MG63 (cell line): ENCODE data around the gene MYH10. TPM values are rescaled to one million over a fixed set of nuclear protein-coding genes. Genes with fewer than 3 reads are reported as not detected.

Experiments used
- DNase-seq: peaks from one replicate; pipeline ENCODE4 v3.0.0-alpha.2; 2020
- H3K27me3 ChIP-seq: fragments of 250-450 bp; sonication (Bioruptor Pico); 2 replicates; pipeline ENCODE4 v1.5.1; 2020; ENCODE audit warnings: mild to moderate bottlenecking, moderate library complexity
- H3K36me3 ChIP-seq: fragments of 250-450 bp; sonication (Bioruptor Pico); 2 replicates; pipeline ENCODE4 v1.5.1; 2020; ENCODE audit warnings: mild to moderate bottlenecking, moderate library complexity
- H3K4me3 ChIP-seq: fragments of 250-450 bp; sonication (Bioruptor Pico); 2 replicates; pipeline ENCODE4 v1.5.1; 2020; ENCODE audit warnings: mild to moderate bottlenecking, moderate library complexity
- H3K9me3 ChIP-seq: fragments of 250-450 bp; sonication (Bioruptor Pico); 2 replicates; pipeline ENCODE4 v1.5.1; 2020; ENCODE audit warnings: mild to moderate bottlenecking, moderate library complexity
- total RNA-seq: library from RNA; depleted of rRNA; stranded (reverse); fragments of >200 nt; shearing (Covaris generic); gene quantifications from 2 replicates; pipeline ENCODE4 v1.2.3, GENCODE V29; 2014; ENCODE audit warnings: low replicate concordance

MYH10 gene
- total RNA-seq, 1 experiment from 2014 or later: 24.3 TPM

GRCh38 chr17:8466873-8467272, 163.7 kb downstream of the MYH10 start:
- no peaks in the 10 kb centered on the region for H3K9me3 ChIP-seq
- H3K4me3 ChIP-seq: no peak overlapping the region
- H3K36me3 ChIP-seq: peaks cover 89% of the 10 kb centered on the region
- no peak for DNase-seq
- no peaks in the 10 kb centered on the region for H3K27me3 ChIP-seq

GRCh38 chr17:8466456-8466855, 164.1 kb downstream of the MYH10 start:
- H3K36me3 ChIP-seq: peaks cover 89% of the 10 kb centered on the region
- H3K4me3 ChIP-seq: no peak overlapping the region
- H3K27me3 ChIP-seq: no peaks in the 10 kb centered on the region
- H3K9me3 ChIP-seq: no peaks in the 10 kb centered on the region
- DNase-seq: no peak

- DNase-seq: no peak
- no peaks in the 10 kb centered on the region for H3K27me3 ChIP-seq
- H3K36me3 ChIP-seq: peaks cover 89% of the 10 kb centered on the region
- H3K4me3 ChIP-seq: no peak overlapping the region
- no peaks in the 10 kb centered on the region for H3K9me3 ChIP-seq
Observed at GRCh38 chr17:8465759-8466158, 164.8 kb downstream of the MYH10 start.

GRCh38 chr17:8465356-8465755, 165.2 kb downstream of the MYH10 start:
- no peak for DNase-seq
- H3K27me3 ChIP-seq: no peaks in the 10 kb centered on the region
- H3K36me3 ChIP-seq: peaks cover 89% of the 10 kb centered on the region
- no peaks in the 10 kb centered on the region for H3K9me3 ChIP-seq
- H3K4me3 ChIP-seq: no peak overlapping the region

- no peaks in the 10 kb centered on the region for H3K9me3 ChIP-seq
- no peaks in the 10 kb centered on the region for H3K27me3 ChIP-seq
- H3K4me3 ChIP-seq: no peak overlapping the region
- no peak for DNase-seq
- H3K36me3 ChIP-seq: peaks cover 90% of the 10 kb centered on the region
Observed at GRCh38 chr17:8464941-8465340, 165.6 kb downstream of the MYH10 start.

GRCh38 chr17:8463099-8463498, 167.4 kb downstream of the MYH10 start:
- no peak for DNase-seq
- no peaks in the 10 kb centered on the region for H3K27me3 ChIP-seq
- peaks cover 94% of the 10 kb centered on the region for H3K36me3 ChIP-seq
- H3K4me3 ChIP-seq: no peak overlapping the region
- no peaks in the 10 kb centered on the region for H3K9me3 ChIP-seq

GRCh38 chr17:8462564-8462963, 168.0 kb downstream of the MYH10 start:
- Histone ChIP-seq H3K27me3 (no peaks in the 10 kb centered on the region), H3K4me3 (no peak overlapping the region), H3K9me3 (no peaks in the 10 kb centered on the region), H3K36me3 (peaks cover 92% of the 10 kb centered on the region)
- no peak for DNase-seq

GRCh38 chr17:8459831-8460230, 170.7 kb downstream of the MYH10 start:
- DNase-seq: no peak
- no peak overlapping the region for H3K4me3 ChIP-seq
- no peaks in the 10 kb centered on the region for H3K27me3 ChIP-seq
- H3K9me3 ChIP-seq: no peaks in the 10 kb centered on the region
- peaks cover 93% of the 10 kb centered on the region for H3K36me3 ChIP-seq

- peaks cover 93% of the 10 kb centered on the region for H3K36me3 ChIP-seq
- H3K27me3 ChIP-seq: no peaks in the 10 kb centered on the region
- DNase-seq: no peak
- no peaks in the 10 kb centered on the region for H3K9me3 ChIP-seq
- H3K4me3 ChIP-seq: no peak overlapping the region
Observed at GRCh38 chr17:8459107-8459506, 171.4 kb downstream of the MYH10 start.

- Histone ChIP-seq H3K27me3 (no peaks in the 10 kb centered on the region), H3K9me3 (no peaks in the 10 kb centered on the region), H3K36me3 (peaks cover 89% of the 10 kb centered on the region), H3K4me3 (no peak overlapping the region)
- DNase-seq: no peak
Observed at GRCh38 chr17:8458128-8458527, 172.4 kb downstream of the MYH10 start.

- peaks cover 85% of the 10 kb centered on the region for H3K36me3 ChIP-seq
- no peaks in the 10 kb centered on the region for H3K9me3 ChIP-seq
- H3K27me3 ChIP-seq: no peaks in the 10 kb centered on the region
- no peak overlapping the region for H3K4me3 ChIP-seq
- no peak for DNase-seq
Observed at GRCh38 chr17:8455665-8456209, 174.8 kb downstream of the MYH10 start.

GRCh38 chr17:8453326-8453725, 177.2 kb downstream of the MYH10 start:
- DNase-seq: no peak
- Histone ChIP-seq H3K9me3 (no peaks in the 10 kb centered on the region), H3K36me3 (peaks cover 83% of the 10 kb centered on the region)

GRCh38 chr17:8451933-8452614, 178.5 kb downstream of the MYH10 start:
- Histone ChIP-seq H3K4me3 (no peak overlapping the region), H3K36me3 (peaks cover 84% of the 10 kb centered on the region), H3K27me3 (no peaks in the 10 kb centered on the region), H3K9me3 (no peaks in the 10 kb centered on the region)
- DNase-seq: no peak

More at GRCh38 chr17:8453326-8453725, 177.2 kb downstream of the MYH10 start:
- Histone ChIP-seq H3K4me3 (no peak overlapping the region), H3K27me3 (no peaks in the 10 kb centered on the region)

GRCh38 chr17:8448310-8448709, 182.2 kb downstream of the MYH10 start:
- no peak for DNase-seq
- H3K27me3 ChIP-seq: no peaks in the 10 kb centered on the region
- no peak overlapping the region for H3K4me3 ChIP-seq
- H3K9me3 ChIP-seq: no peaks in the 10 kb centered on the region
- H3K36me3 ChIP-seq: peaks cover 87% of the 10 kb centered on the region

- DNase-seq: no peak
- H3K9me3 ChIP-seq: no peaks in the 10 kb centered on the region
- peaks cover 85% of the 10 kb centered on the region for H3K36me3 ChIP-seq
- no peaks in the 10 kb centered on the region for H3K27me3 ChIP-seq
- no peak overlapping the region for H3K4me3 ChIP-seq
Observed at GRCh38 chr17:8447799-8448198, 182.7 kb downstream of the MYH10 start.

GRCh38 chr17:8445536-8445935, 185.0 kb downstream of the MYH10 start:
- H3K36me3 ChIP-seq: peaks cover 78% of the 10 kb centered on the region
- H3K4me3 ChIP-seq: no peak overlapping the region
- DNase-seq: no peak
- H3K27me3 ChIP-seq: no peaks in the 10 kb centered on the region
- no peaks in the 10 kb centered on the region for H3K9me3 ChIP-seq

GRCh38 chr17:8444494-8444893, 186.0 kb downstream of the MYH10 start:
- DNase-seq: no peak
- H3K36me3 ChIP-seq: peaks cover 79% of the 10 kb centered on the region
- no peak overlapping the region for H3K4me3 ChIP-seq
- no peaks in the 10 kb centered on the region for H3K9me3 ChIP-seq
- H3K27me3 ChIP-seq: no peaks in the 10 kb centered on the region

- Histone ChIP-seq H3K9me3 (no peaks in the 10 kb centered on the region), H3K36me3 (peaks cover 75% of the 10 kb centered on the region), H3K27me3 (no peaks in the 10 kb centered on the region), H3K4me3 (no peak overlapping the region)
- no peak for DNase-seq
Observed at GRCh38 chr17:8443756-8444155, 186.8 kb downstream of the MYH10 start.
